PC-9 (cell line): Measurements from ENCODE around the gene RPL31. TPM values are rescaled to one million over a fixed set of nuclear protein-coding genes. Genes with fewer than 3 reads are reported as not detected.

ENCODE experiments used
- BruUV-seq: library from RNA; stranded (reverse); fragments of 400-500 nt; replicated peaks from 2 replicates; lab custom pipeline; 2021; lab: Mats Ljungman, UMichigan
- CTCF ChIA-PET: fragments of 300-600 bp; sonication (Branson Sonifier 250); formaldehyde crosslinking; loops from one replicate; lab custom pipeline; 2022; ENCODE audit warnings: antibody characterized with exemption; lab: Charles Lee
- POLR2A ChIA-PET: fragments of 300-600 bp; sonication (Branson Sonifier 250); formaldehyde crosslinking; loops from one replicate; lab custom pipeline; 2022; ENCODE audit warnings: antibody characterized with exemption; ENCODE audit not compliant: unreplicated experiment; lab: Charles Lee
- DNase-seq, 2 experiments: peaks; one replicate each; pipeline versions ENCODE4 v3.0.0 to v3.0.0-alpha.2; 2015 to 2022; ENCODE audit warnings: mixed read lengths in 1 of 2
- H2AFZ ChIP-seq: fragments of 200-600 bp; sonication (generic); 2 replicates; pipeline ENCODE4 v1.8.1; 2017; ENCODE audit warnings: antibody characterized with exemption
- H3F3A ChIP-seq: fragments of 200-600 bp; sonication (generic); 2 replicates; pipeline ENCODE4 v1.8.1; 2017; ENCODE audit warnings: antibody characterized with exemption, mild to moderate bottlenecking, low read depth; ENCODE audit not compliant: insufficient read depth
- H3K27ac ChIP-seq: fragments of 200-600 bp; sonication (generic); 2 replicates; pipeline ENCODE4 v1.6.1; 2016; ENCODE audit warnings: mixed run types
- H3K27me3 ChIP-seq: fragments of 200-600 bp; sonication (generic); 2 replicates; pipeline ENCODE4 v1.6.1; 2016; ENCODE audit warnings: low read depth, mixed run types; ENCODE audit not compliant: insufficient read depth
- H3K36me3 ChIP-seq: fragments of 200-600 bp; sonication (generic); 2 replicates; pipeline ENCODE4 v1.6.1; 2016; ENCODE audit warnings: low read depth, mixed run types
- H3K4me1 ChIP-seq: fragments of 200-600 bp; sonication (generic); replicated peaks from 2 replicates; pipeline ENCODE4 v1.6.1; 2016; ENCODE audit warnings: mixed run types; ENCODE audit not compliant: insufficient read depth
- H3K4me2 ChIP-seq: fragments of 200-600 bp; sonication (generic); 2 replicates; pipeline ENCODE4 v1.6.1; 2017; ENCODE audit warnings: mixed run types
- H3K4me3 ChIP-seq: fragments of 200-600 bp; sonication (generic); 2 replicates; pipeline ENCODE4 v1.6.1; 2016; ENCODE audit warnings: mixed run types
- H3K79me2 ChIP-seq: fragments of 200-600 bp; sonication (generic); 2 replicates; pipeline ENCODE4 v1.6.1; 2017; ENCODE audit warnings: low read depth, mixed run types
- H3K9me2 ChIP-seq: fragments of 200-600 bp; sonication (generic); 2 replicates; pipeline ENCODE4 v1.8.1; 2017; ENCODE audit warnings: mild to moderate bottlenecking; ENCODE audit not compliant: insufficient read depth
- H3K9me3 ChIP-seq: fragments of 200-600 bp; sonication (generic); 2 replicates; pipeline ENCODE4 v1.8.1; 2016; ENCODE audit warnings: low read depth; ENCODE audit not compliant: insufficient read depth
- H4K20me1 ChIP-seq: fragments of 200-600 bp; sonication (generic); 2 replicates; pipeline ENCODE4 v1.8.1; 2017; ENCODE audit not compliant: insufficient read depth
- CTCF ChIP-seq: fragments of 200-600 bp; sonication (generic); conservative IDR thresholded peaks from 2 replicates; pipeline ENCODE4 v1.6.1; 2017; ENCODE audit warnings: mixed run types, antibody characterized with exemption, mild to moderate bottlenecking, moderate library complexity
- EZH2 ChIP-seq: fragments of 200-600 bp; sonication (generic); IDR thresholded peaks from 2 replicates; pipeline ENCODE4 v1.8.0; 2017; ENCODE audit warnings: antibody characterized with exemption, low read depth
- intact Hi-C: fragments of 100-400 bp; cut with micrococcal nuclease; formaldehyde crosslinking; loops from one replicate; pipeline ENCODE4 v1.10.0; 2022; ENCODE audit not compliant: unreplicated experiment
- total RNA-seq: library from RNA; stranded (reverse); gene quantifications from 2 replicates; pipeline ENCODE4 v1.2.3, GENCODE V29; 2021

The RPL31 gene
- total RNA-seq, 1 experiment from 2014 or later = 1,251 TPM

GRCh38 chr2:100954044-100954420, 48.1 kb upstream of the RPL31 start:
- Histone ChIP-seq H3K9me2 (no peaks in the 10 kb centered on the region), H2AFZ (no peak overlapping the region), H3K4me3 (no peak overlapping the region), H3F3A (peaks cover 17% of the 10 kb centered on the region; the same call in 1 of the 2 replicates), H3K4me1 (peaks cover 7% of the 10 kb centered on the region; the same call in 1 of the 2 replicates), H3K4me2 (no peak overlapping the region), H4K20me1 (no peaks in the 10 kb centered on the region), H3K27me3 (no peaks in the 10 kb centered on the region), H3K9me3 (no peaks in the 10 kb centered on the region), H3K79me2 (no peaks in the 10 kb centered on the region), H3K36me3 (peaks cover 11% of the 10 kb centered on the region; the same call in 1 of the 2 replicates), H3K27ac (no peak overlapping the region)
- intact Hi-C loops = no loop called here
- no peak for DNase-seq
- no TSS peak for BruUV-seq
- TF ChIP-seq EZH2 (no peak), CTCF (no peak)
- ChIA-PET CTCF (no interaction called here), POLR2A (interaction anchor here (0.7 kb wide), 1 partner anchor 56 kb away, joined by 3 read pairs; no protein-coding TSS in a partner anchor)

- Histone ChIP-seq H3K9me2 (no peaks in the 10 kb centered on the region), H3K4me3 (no peak overlapping the region), H3K4me2 (no peak overlapping the region), H3K36me3 (no peaks in the 10 kb centered on the region), H3K79me2 (no peaks in the 10 kb centered on the region), H3K4me1 (peaks cover 18% of the 10 kb centered on the region; the same call in 1 of the 2 replicates), H4K20me1 (no peaks in the 10 kb centered on the region), H3F3A (peaks cover 29% of the 10 kb centered on the region; the same call in 1 of the 2 replicates), H3K27ac (no peak overlapping the region), H3K27me3 (no peaks in the 10 kb centered on the region), H2AFZ (no peak overlapping the region), H3K9me3 (no peaks in the 10 kb centered on the region)
- TF ChIP-seq CTCF (no peak), EZH2 (no peak)
- ChIA-PET POLR2A (no interaction called here), CTCF (no interaction called here)
- intact Hi-C loops = loop anchor here (5.0 kb wide), 1 partner anchor 133 kb away; the partner anchor contains the start of gene NPAS2
- no TSS peak for BruUV-seq
- no peak for DNase-seq
Observed at GRCh38 chr2:100955226-100955625, 46.9 kb upstream of the RPL31 start.

GRCh38 chr2:100956081-100956480, 46.0 kb upstream of the RPL31 start:
- no peak overlapping the region for H3K27ac ChIP-seq
- H2AFZ ChIP-seq = no peak overlapping the region
- no peak overlapping the region for H3K4me3 ChIP-seq
- H3K9me2 ChIP-seq = no peaks in the 10 kb centered on the region
- DNase-seq = no peak
- no peaks in the 10 kb centered on the region for H3K9me3 ChIP-seq
- no peaks in the 10 kb centered on the region for H3K79me2 ChIP-seq
- no TSS peak for BruUV-seq
- no peak for TF ChIP-seq CTCF
- TF ChIP-seq EZH2 = no peak
- H3K4me1 ChIP-seq = peaks cover 18% of the 10 kb centered on the region; the same call in 1 of the 2 replicates
- ChIA-PET CTCF (no interaction called here), POLR2A (no interaction called here)
- H3K4me2 ChIP-seq = no peak overlapping the region
- H3K27me3 ChIP-seq = no peaks in the 10 kb centered on the region
- no peaks in the 10 kb centered on the region for H3K36me3 ChIP-seq
- peaks cover 29% of the 10 kb centered on the region; the same call in 1 of the 2 replicates for H3F3A ChIP-seq
- H4K20me1 ChIP-seq = no peaks in the 10 kb centered on the region
- intact Hi-C loops = loop anchor here (5.0 kb wide), 1 partner anchor 134 kb away; the partner anchor contains the start of gene NPAS2
